Measurements from ENCODE around the gene RORC. TPM values are rescaled to one million over a fixed set of nuclear protein-coding genes. Genes with fewer than 3 reads are reported as not detected.

Gene RORC
- total and polyA plus RNA-seq, 2 experiments from 2014 or later = not detected

- DNase-seq = no peak
- Histone ChIP-seq H3K4me2 (ENCODE audit: unreplicated experiment) (no peak overlapping the region), H4K20me1 (ENCODE audit: insufficient read depth) (no peaks in the 10 kb centered on the region), H3K27me3 (replicated peaks; ENCODE audit: insufficient read depth) (no peaks in the 10 kb centered on the region; the same call in 1 of the 2 replicates), H3K9me3 (ENCODE audit: low read depth) (no peaks in the 10 kb centered on the region), H3K9me2 (ENCODE audit: insufficient read depth) (no peaks in the 10 kb centered on the region), H3K79me2 (ENCODE audit: insufficient read depth) (no peaks in the 10 kb centered on the region), H3K27ac (no peak overlapping the region), H3F3A (ENCODE audit: insufficient read depth) (no peaks in the 10 kb centered on the region), H3K36me3 (ENCODE audit: low read depth) (no peaks in the 10 kb centered on the region), H3K9ac (no peak overlapping the region), H3K4me1 (ENCODE audit: insufficient read depth) (no peaks in the 10 kb centered on the region), H2AFZ (no peak overlapping the region), H3K4me3 (no peak overlapping the region)
- TF ChIP-seq EZH2phosphoT487 (IDR thresholded peaks at IDR 0.05; ENCODE audit: insufficient read depth, low read depth) = no peak
- no peak for TF ChIP-seq EZH2 (IDR thresholded peaks at IDR 0.05; ENCODE audit: insufficient read depth, poor library complexity, severe bottlenecking)
- 42 to 57% methylated on average over 7 to 9 of the region's 9 CpGs for WGBS, 2 experiments (ENCODE audit: low coverage in 1 of 2, low lambda C conversion rate in 2 of 2, missing lambda C conversion rate in 2 of 2)
- in situ Hi-C loops (cut with MboI) = no loop called here
Observed at GRCh38 chr1:151827853-151828252, 3.7 kb downstream of the RORC start.

GRCh38 chr1:151825751-151826660 lies 5.6 kb downstream of the RORC start:
- in situ Hi-C loops (cut with MboI) = no loop called here
- no peaks in the 10 kb centered on the region for H3K36me3 ChIP-seq (ENCODE audit: low read depth)
- no peak overlapping the region for H3K4me2 ChIP-seq (ENCODE audit: unreplicated experiment)
- H3K4me1 ChIP-seq (ENCODE audit: insufficient read depth) = no peaks in the 10 kb centered on the region
- H3K9ac ChIP-seq = no peak overlapping the region
- H3K27ac ChIP-seq = no peak overlapping the region
- no peaks in the 10 kb centered on the region; the same call in 1 of the 2 replicates for H3K27me3 ChIP-seq (replicated peaks; ENCODE audit: insufficient read depth)
- H3K9me2 ChIP-seq (ENCODE audit: insufficient read depth) = no peaks in the 10 kb centered on the region
- no peak for DNase-seq
- no peaks in the 10 kb centered on the region for H3F3A ChIP-seq (ENCODE audit: insufficient read depth)
- no peak overlapping the region for H2AFZ ChIP-seq
- no peak for TF ChIP-seq EZH2phosphoT487 (IDR thresholded peaks at IDR 0.05; ENCODE audit: insufficient read depth, low read depth)
- no peak for TF ChIP-seq EZH2 (IDR thresholded peaks at IDR 0.05; ENCODE audit: insufficient read depth, poor library complexity, severe bottlenecking)
- no peaks in the 10 kb centered on the region for H3K79me2 ChIP-seq (ENCODE audit: insufficient read depth)
- whole genome bisulfite sequencing, 2 experiments (ENCODE audit: low coverage in 1 of 2, low lambda C conversion rate in 2 of 2, missing lambda C conversion rate in 2 of 2) = 49 to 51% methylated on average over 19 to 21 of the region's 21 CpGs
- no peaks in the 10 kb centered on the region for H4K20me1 ChIP-seq (ENCODE audit: insufficient read depth)
- H3K9me3 ChIP-seq (ENCODE audit: low read depth) = no peaks in the 10 kb centered on the region
- H3K4me3 ChIP-seq = no peak overlapping the region

- in situ Hi-C loops (cut with MboI) = no loop called here
- TF ChIP-seq EZH2 (IDR thresholded peaks at IDR 0.05; ENCODE audit: insufficient read depth, poor library complexity, severe bottlenecking) (no peak), EZH2phosphoT487 (IDR thresholded peaks at IDR 0.05; ENCODE audit: insufficient read depth, low read depth) (no peak)
- Histone ChIP-seq H3F3A (ENCODE audit: insufficient read depth) (no peaks in the 10 kb centered on the region), H3K79me2 (ENCODE audit: insufficient read depth) (no peaks in the 10 kb centered on the region), H3K27ac (no peak overlapping the region), H3K4me1 (ENCODE audit: insufficient read depth) (no peaks in the 10 kb centered on the region), H3K9me3 (ENCODE audit: low read depth) (no peaks in the 10 kb centered on the region), H3K9ac (no peak overlapping the region), H3K4me3 (no peak overlapping the region), H3K36me3 (ENCODE audit: low read depth) (no peaks in the 10 kb centered on the region), H2AFZ (no peak overlapping the region), H3K4me2 (ENCODE audit: unreplicated experiment) (no peak overlapping the region), H3K9me2 (ENCODE audit: insufficient read depth) (no peaks in the 10 kb centered on the region), H4K20me1 (ENCODE audit: insufficient read depth) (no peaks in the 10 kb centered on the region), H3K27me3 (replicated peaks; ENCODE audit: insufficient read depth) (no peaks in the 10 kb centered on the region; the same call in 1 of the 2 replicates)
- 62% methylated on average over 9 of the region's 9 CpGs for WGBS, 2 experiments (ENCODE audit: low coverage in 1 of 2, low lambda C conversion rate in 2 of 2, missing lambda C conversion rate in 2 of 2)
- DNase-seq = no peak
Observed at GRCh38 chr1:151825204-151825603, 6.4 kb downstream of the RORC start.

GRCh38 chr1:151823175-151823574 lies 8.4 kb downstream of the RORC start:
- Histone ChIP-seq H3K4me2 (ENCODE audit: unreplicated experiment) (no peak overlapping the region), H4K20me1 (ENCODE audit: insufficient read depth) (no peaks in the 10 kb centered on the region), H3K36me3 (ENCODE audit: low read depth) (no peaks in the 10 kb centered on the region), H3K27me3 (replicated peaks; ENCODE audit: insufficient read depth) (no peaks in the 10 kb centered on the region; the same call in 1 of the 2 replicates), H3K9me2 (ENCODE audit: insufficient read depth) (no peaks in the 10 kb centered on the region), H3K4me3 (no peak overlapping the region), H3F3A (ENCODE audit: insufficient read depth) (no peaks in the 10 kb centered on the region), H3K79me2 (ENCODE audit: insufficient read depth) (no peaks in the 10 kb centered on the region), H3K27ac (no peak overlapping the region), H3K4me1 (ENCODE audit: insufficient read depth) (no peaks in the 10 kb centered on the region), H2AFZ (no peak overlapping the region), H3K9ac (no peak overlapping the region), H3K9me3 (ENCODE audit: low read depth) (no peaks in the 10 kb centered on the region)
- DNase-seq = no peak
- 59 to 68% methylated on average over 8 of the region's 8 CpGs for WGBS, 2 experiments (ENCODE audit: low coverage in 1 of 2, low lambda C conversion rate in 2 of 2, missing lambda C conversion rate in 2 of 2)
- no peak for TF ChIP-seq EZH2 (IDR thresholded peaks at IDR 0.05; ENCODE audit: insufficient read depth, poor library complexity, severe bottlenecking)
- no peak for TF ChIP-seq EZH2phosphoT487 (IDR thresholded peaks at IDR 0.05; ENCODE audit: insufficient read depth, low read depth)
- in situ Hi-C loops (cut with MboI) = no loop called here

Data from GM23248 (cell line).